Mesenteric fat pad (tissue), 1 donor: ENCODE data around the gene OR2T10. TPM values are rescaled to one million over a fixed set of nuclear protein-coding genes. Genes with fewer than 3 reads are reported as not detected.
"Not testable (repeated sequence)": the region's sequence is repeated elsewhere in the genome, so short reads cannot be mapped to it uniquely, and the experiment has no call there.

ENCODE experiments used
- DNase-seq: peaks from one replicate; pipeline ENCODE4 v3.0.0-alpha.2; 2020; ENCODE audit warnings: low spot score
- long read RNA-seq: library from polyadenylated mRNA; unstranded; transcript quantifications from one replicate; pipeline ENCODE4 v2.0.0, GENCODE V29; 2020
- total RNA-seq: library from RNA; stranded (reverse); fragmentation: NEBNext Ultra II Directional; extraction: Animal tissue kit (Norgen Biotek cat#: 25700); gene quantifications from one replicate; pipeline ENCODE4 v1.2.1, GENCODE V29; 2021
- donor health status: DM: yes; HTN: yes; CAD: no.

The OR2T10 gene
- not detected for total RNA-seq
- long read RNA-seq: 0 reads

DNA sequence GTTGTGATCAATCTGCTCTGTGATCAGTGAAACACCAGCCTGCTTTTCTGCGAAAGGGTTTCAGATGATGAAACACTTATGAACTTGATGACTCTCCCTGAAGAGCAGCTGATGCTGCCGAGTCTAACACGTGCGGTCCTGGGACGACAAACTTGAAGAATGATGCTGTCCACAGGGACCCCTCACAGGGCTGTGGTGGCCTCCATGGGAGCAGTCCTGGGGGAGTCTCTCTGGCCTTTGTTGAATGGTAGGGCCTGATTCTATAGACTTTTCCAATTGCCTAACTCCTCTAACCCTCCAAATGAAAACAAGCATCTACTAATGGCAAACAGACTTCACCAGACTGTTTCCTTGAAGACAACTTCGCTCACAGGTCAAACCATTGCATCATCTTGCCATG lies at the start of gene OR2T10:
TSS of gene OR2T10 (minus strand) at position 112 of the 400 bp plus-strand sequence. CDS start 3,932 bp downstream, outside the sequence.
- DNase-seq: no peak

DNA sequence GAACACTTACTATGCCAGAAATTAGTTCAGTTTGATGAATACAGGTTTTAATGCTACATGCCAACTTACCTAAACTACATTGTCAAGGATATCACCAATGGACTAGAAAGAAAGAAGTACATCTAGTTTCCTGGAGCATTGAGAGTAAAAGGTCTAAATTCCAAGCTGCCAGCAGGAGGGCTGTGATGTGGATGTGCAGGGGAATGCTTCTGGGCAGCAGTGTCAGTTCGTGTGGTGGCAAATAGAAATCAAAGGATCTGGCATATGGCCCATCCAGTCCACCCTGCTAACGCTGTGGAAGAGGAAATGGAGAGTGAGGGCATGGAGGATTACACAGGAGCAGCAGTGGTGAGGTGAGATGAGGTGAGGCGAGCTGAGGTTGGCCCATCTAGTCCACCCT lies 47.7 kb upstream of the OR2T10 start, which contains the start of gene OR2T35:
TSS of gene OR2T35 (minus strand) at position 101 of the 400 bp plus-strand sequence. CDS start 6,020 bp downstream, outside the sequence.
- DNase-seq: not testable (repeated sequence)

DNA sequence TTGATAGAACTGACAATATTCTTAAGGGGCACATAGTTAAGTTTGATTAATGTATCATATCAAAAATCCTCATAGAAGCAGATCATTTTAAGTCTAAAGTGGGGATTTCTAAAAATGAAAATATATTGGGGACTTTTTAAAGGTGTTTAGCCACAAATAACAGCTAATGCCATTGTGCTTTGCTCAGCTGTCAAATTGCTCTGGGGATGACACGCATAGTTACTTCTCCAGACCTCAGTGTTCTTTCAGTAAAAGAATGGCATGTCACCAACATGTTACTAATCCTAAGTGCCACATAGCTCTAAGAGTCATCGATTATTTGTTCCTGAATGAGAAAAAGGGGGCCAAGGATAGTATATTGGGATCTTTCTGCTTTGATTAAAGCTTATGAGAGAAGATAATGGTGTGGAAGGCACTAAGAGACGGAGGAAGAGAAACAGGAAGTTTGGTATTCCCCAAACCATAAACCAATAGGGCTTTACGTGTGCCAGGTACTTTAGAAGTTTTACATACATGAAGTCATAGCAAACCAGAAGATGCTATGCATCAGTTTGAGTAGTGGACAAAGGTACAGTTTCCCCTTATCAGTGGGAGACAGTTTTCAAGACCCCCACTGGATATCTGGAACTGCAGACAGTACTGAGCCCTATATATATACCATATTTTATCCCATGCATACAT lies 45.6 kb upstream of the OR2T10 start:
- not testable (repeated sequence) for DNase-seq

DNA sequence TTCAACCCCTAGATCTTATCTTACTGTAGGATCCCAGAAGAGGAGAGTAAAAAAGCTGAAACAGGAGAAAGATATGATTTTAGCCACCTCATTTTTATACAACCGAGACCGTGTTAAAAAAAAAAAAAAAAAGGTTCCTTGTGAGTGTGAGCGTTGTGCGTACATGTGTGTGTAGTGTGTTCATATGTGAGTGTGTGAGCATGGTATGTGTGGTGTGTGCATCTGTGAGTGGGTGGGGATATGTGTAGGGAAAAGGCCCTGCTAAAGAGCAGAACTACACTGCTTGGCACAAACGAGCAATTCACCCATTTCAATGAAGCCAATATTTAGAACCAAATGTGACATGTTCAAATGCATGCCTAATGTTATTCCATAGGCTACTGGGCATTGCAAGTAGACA lies 44.1 kb upstream of the OR2T10 start:
- not testable (repeated sequence) for DNase-seq

GRCh38 chr1:248640906-248641305 lies 43.4 kb upstream of the OR2T10 start:
- DNase-seq: not testable (repeated sequence)

- not testable (repeated sequence) for DNase-seq
Observed at GRCh38 chr1:248639652-248640051, 42.2 kb upstream of the OR2T10 start.

DNA sequence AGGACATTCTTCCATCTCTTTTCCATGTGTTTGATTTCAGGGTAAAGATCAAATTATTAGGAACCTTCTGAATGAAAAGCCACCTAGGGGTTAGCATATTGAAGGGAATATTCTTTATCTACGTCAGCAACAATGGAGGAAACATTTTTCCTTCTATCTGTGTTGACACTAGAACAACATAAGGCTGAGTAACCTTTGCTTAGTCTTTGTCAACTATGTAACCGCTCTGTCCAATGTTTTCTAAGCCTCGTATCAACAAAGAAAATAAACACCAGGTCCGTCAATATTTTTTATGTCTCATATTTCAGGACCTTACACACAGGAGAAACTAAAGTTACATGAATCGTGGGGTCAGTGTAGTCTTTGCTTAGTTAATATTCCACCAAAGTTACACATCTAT lies 39.1 kb upstream of the OR2T10 start:
- not testable (repeated sequence) for DNase-seq

GRCh38 chr1:248634991-248635390 lies 37.5 kb upstream of the OR2T10 start, which contains the start of gene OR2T11:
Gene OR2T11, minus strand, starts transcription at chr1:248635091. Its CDS starts 7,963 bp downstream, at chr1:248627128.
- not testable (repeated sequence) for DNase-seq

GRCh38 chr1:248631354-248632008 lies 34.0 kb upstream of the OR2T10 start:
- DNase-seq: no peak

DNA sequence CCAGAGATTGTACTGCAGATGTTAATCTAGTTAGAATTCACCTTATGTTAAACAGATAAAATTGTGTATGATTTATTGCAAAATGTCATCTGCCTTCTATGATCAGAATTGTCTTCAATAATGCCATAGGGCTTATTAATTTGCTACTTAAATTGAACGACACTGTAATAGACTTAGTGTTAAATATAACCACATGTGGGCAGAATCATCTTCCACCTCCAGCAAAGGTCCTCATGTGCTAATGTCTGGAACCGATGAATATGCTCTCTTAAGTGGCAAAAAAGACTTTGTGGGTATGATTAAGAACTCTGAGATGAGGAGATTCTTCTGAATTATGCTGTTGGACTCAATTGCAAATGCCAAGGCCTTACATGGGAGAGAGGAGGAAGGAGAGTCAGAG lies 33.1 kb upstream of the OR2T10 start:
- DNase-seq: no peak

- DNase-seq: no peak
Observed at GRCh38 chr1:248627971-248628844, 30.7 kb upstream of the OR2T10 start.

- no peak for DNase-seq
Observed at GRCh38 chr1:248625971-248626370, 28.5 kb upstream of the OR2T10 start.

GRCh38 chr1:248625166-248625565 lies 27.7 kb upstream of the OR2T10 start:
- no peak for DNase-seq

DNA sequence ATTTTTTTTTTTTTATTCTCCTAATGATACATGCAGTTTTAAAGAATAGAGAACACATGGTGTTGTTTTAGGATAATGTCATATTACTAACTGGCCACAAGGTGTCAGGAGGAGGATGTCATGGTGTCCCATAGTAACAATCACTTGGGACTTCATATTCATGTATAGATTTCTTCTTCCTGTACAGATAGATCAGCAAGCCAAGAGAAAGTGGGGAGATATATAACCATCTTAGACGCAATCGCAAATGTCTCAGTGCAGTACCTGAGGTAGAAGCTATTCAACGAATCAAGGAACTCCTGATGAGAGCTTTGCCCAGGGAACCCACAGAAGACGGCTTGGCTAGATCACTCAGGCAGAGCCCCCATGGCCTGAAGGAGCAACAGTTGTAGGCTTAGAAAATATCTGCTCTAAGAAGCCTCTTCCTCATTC lies 25.1 kb upstream of the OR2T10 start:
- no peak for DNase-seq

DNA sequence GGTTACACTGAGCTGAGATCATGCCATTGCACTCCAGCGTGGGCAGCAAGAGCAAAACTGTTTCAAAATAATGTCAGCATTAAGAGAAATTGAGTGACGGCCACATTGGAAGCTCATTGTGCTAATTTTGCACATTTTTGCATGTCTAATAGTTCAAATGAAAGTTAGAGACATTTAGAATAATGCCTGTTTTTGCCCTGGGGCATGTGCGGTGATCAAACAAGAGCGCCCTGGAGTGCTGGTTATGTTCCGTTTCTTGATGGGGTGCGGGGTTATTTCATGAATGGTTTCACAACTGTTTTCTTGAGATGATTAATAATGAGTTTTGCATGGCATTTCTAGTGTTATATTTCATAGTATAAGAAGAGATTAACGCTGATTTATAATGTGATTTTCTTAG lies 24.3 kb upstream of the OR2T10 start:
- DNase-seq: no peak

- no peak for DNase-seq
Observed at GRCh38 chr1:248618878-248619277, 21.4 kb upstream of the OR2T10 start.

DNA sequence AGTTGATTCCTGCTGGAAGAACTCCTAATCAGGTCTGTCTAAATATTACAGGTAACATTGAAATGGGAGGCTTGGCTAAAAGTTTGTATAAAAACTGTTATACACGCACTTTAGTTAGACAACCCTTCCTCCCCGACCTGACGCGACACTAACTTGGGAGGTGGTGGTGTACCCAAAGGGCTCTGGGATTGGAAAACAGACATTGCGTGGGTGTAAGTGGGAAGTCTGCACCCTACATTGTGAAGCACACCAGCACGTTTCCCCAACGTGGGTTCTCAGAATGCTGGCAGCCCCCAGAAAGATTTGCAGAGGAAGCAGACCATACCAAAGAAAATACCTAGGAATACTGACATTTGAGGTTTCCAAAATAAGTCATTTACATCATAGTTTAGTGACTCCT lies 20.6 kb upstream of the OR2T10 start:
- no peak for DNase-seq

GRCh38 chr1:248613742-248614141 lies 16.2 kb upstream of the OR2T10 start:
- no peak for DNase-seq

- DNase-seq: no peak
Observed at GRCh38 chr1:248611883-248612414, 14.4 kb upstream of the OR2T10 start.

DNA sequence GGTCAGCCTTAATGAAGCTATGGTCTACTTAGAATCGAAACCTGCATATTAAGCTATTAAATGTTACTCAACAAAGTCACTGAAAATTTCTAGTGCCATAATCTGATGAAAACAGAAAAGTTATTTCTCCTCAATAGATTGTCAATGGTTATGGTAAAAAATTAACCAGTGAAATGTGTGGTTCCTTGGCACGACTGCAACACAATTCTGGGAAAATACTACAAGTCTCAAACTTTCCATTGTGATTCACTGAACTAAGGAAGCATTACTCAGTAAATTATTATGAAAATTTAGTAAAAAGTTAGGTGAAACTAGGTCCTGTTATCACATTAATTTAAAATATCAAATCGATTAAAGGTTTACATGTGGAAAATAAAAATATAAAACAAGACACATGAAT lies 12.8 kb upstream of the OR2T10 start:
- DNase-seq: no peak

GRCh38 chr1:248599396-248599795 lies 1.9 kb upstream of the OR2T10 start:
- DNase-seq: no peak
